H9 (cell line): Measurements from ENCODE around the gene DENND1A. TPM values are rescaled to one million over a fixed set of nuclear protein-coding genes. Genes with fewer than 3 reads are reported as not detected.
A peak's percentile ranks its signal among the peaks of the same experiment; 100 is the strongest.

Experiments used
- DNase-seq: peaks from one replicate; pipeline ENCODE4 v3.0.0-alpha.2; 2017
- H2AFZ ChIP-seq: one replicate; pipeline ENCODE4 v1.6.1; 2013; ENCODE audit warnings: mild to moderate bottlenecking, low read length, control low read depth, moderate library complexity
- H2AK5ac ChIP-seq: 2 replicates; pipeline ENCODE4 v1.6.1; 2013; ENCODE audit warnings: low read length, control low read depth, mixed read lengths; ENCODE audit not compliant: insufficient read length
- H2BK120ac ChIP-seq: one replicate; pipeline ENCODE4 v1.6.1; 2013; ENCODE audit warnings: low read depth, mild to moderate bottlenecking, low read length, control low read depth, inconsistent platforms; ENCODE audit not compliant: poor library complexity, severe bottlenecking
- H2BK12ac ChIP-seq: 2 replicates; pipeline ENCODE4 v1.6.1; 2013; ENCODE audit warnings: low read length, control low read depth, mixed read lengths, low read depth; ENCODE audit not compliant: insufficient read length
- H2BK15ac ChIP-seq: 2 replicates; pipeline ENCODE4 v1.6.1; 2013; ENCODE audit warnings: low read depth, low read length, control low read depth
- H2BK20ac ChIP-seq: one replicate; pipeline ENCODE4 v1.6.1; 2013; ENCODE audit warnings: low read depth, mild to moderate bottlenecking, low read length, control low read depth, inconsistent platforms; ENCODE audit not compliant: poor library complexity, severe bottlenecking
- H2BK5ac ChIP-seq: 2 replicates; pipeline ENCODE4 v1.6.1; 2013; ENCODE audit warnings: low read length, control low read depth, mixed read lengths; ENCODE audit not compliant: insufficient read length
- H3K14ac ChIP-seq: 2 replicates; pipeline ENCODE4 v1.6.1; 2013; ENCODE audit warnings: low read length, control low read depth; ENCODE audit not compliant: insufficient read depth
- H3K18ac ChIP-seq: 2 replicates; pipeline ENCODE4 v1.6.1; 2013; ENCODE audit warnings: low read depth, mild to moderate bottlenecking, mixed read lengths, low read length, control low read depth; ENCODE audit not compliant: insufficient read length
- H3K23ac ChIP-seq: 2 replicates; pipeline ENCODE4 v1.6.1; 2013; ENCODE audit warnings: low read length, control low read depth, mixed read lengths, low read depth; ENCODE audit not compliant: insufficient read length
- H3K23me2 ChIP-seq: 2 replicates; pipeline ENCODE4 v1.6.1; 2013; ENCODE audit warnings: low read depth, mild to moderate bottlenecking, mixed read lengths, low read length, control low read depth; ENCODE audit not compliant: insufficient read length, poor library complexity, severe bottlenecking
- H3K27ac ChIP-seq: 2 replicates; pipeline ENCODE4 v1.5.1; 2013; ENCODE audit warnings: low read length, control low read depth, mixed read lengths, low read depth; ENCODE audit not compliant: insufficient read length
- H3K27me3 ChIP-seq: 2 replicates; pipeline ENCODE4 v1.6.1; 2013; ENCODE audit warnings: low read length, control low read depth, inconsistent platforms; ENCODE audit not compliant: insufficient read depth
- H3K4ac ChIP-seq: 2 replicates; pipeline ENCODE4 v1.6.1; 2013; ENCODE audit warnings: low read depth, mild to moderate bottlenecking, control low read depth, inconsistent platforms, low read length, moderate library complexity
- H3K4me1 ChIP-seq: 2 replicates; pipeline ENCODE4 v1.6.1; 2013; ENCODE audit warnings: low read length, control low read depth, inconsistent platforms; ENCODE audit not compliant: insufficient read depth
- H3K4me2 ChIP-seq: 2 replicates; pipeline ENCODE4 v1.6.1; 2013; ENCODE audit warnings: low read length, control low read depth, mixed read lengths; ENCODE audit not compliant: insufficient read length, insufficient read depth
- H3K56ac ChIP-seq: 2 replicates; pipeline ENCODE4 v1.6.1; 2013; ENCODE audit warnings: low read depth, mild to moderate bottlenecking, mixed read lengths, low read length, control low read depth; ENCODE audit not compliant: insufficient read length
- H3K79me1 ChIP-seq: 2 replicates; pipeline ENCODE4 v1.6.1; 2013; ENCODE audit warnings: low read depth, mild to moderate bottlenecking, moderate library complexity, low read length, control low read depth, inconsistent platforms; ENCODE audit not compliant: insufficient read depth, poor library complexity, severe bottlenecking
- H3K79me2 ChIP-seq: 2 replicates; pipeline ENCODE4 v1.6.1; 2013; ENCODE audit warnings: low read length, control low read depth, inconsistent platforms; ENCODE audit not compliant: insufficient read depth
- H3K9ac ChIP-seq: 2 replicates; pipeline ENCODE4 v1.6.1; 2013; ENCODE audit warnings: low read length, control low read depth, mixed read lengths; ENCODE audit not compliant: insufficient read length; ENCODE audit errors: extremely low read depth
- H3K9me3 ChIP-seq: one replicate; pipeline ENCODE4 v1.6.1; 2013; ENCODE audit warnings: low read depth, low read length, inconsistent platforms; ENCODE audit not compliant: control insufficient read depth
- H3T11ph ChIP-seq: one replicate; pipeline ENCODE4 v1.6.1; 2013; ENCODE audit warnings: mild to moderate bottlenecking, low read length, control low read depth, inconsistent platforms
- H4K20me1 ChIP-seq: one replicate; pipeline ENCODE4 v1.6.1; 2013; ENCODE audit not compliant: control insufficient read depth, insufficient read length, insufficient read depth
- H4K5ac ChIP-seq: 2 replicates; pipeline ENCODE4 v1.6.1; 2013; ENCODE audit warnings: low read depth, mild to moderate bottlenecking, mixed read lengths, low read length, control low read depth; ENCODE audit not compliant: insufficient read length
- H4K8ac ChIP-seq: replicated peaks from 2 replicates; pipeline ENCODE4 v1.6.1; 2013; ENCODE audit warnings: low read length, control low read depth, mixed read lengths, low read depth; ENCODE audit not compliant: insufficient read length
- H4K91ac ChIP-seq: 2 replicates; pipeline ENCODE4 v1.6.1; 2013; ENCODE audit warnings: low read depth, mild to moderate bottlenecking, moderate library complexity, mixed read lengths, low read length, control low read depth; ENCODE audit not compliant: insufficient read length
- H3K27ac Mint-ChIP-seq, 3 experiments: 2 replicates in 2 of 3; 3 replicates in 1 of 3; pipeline ENCODE4 v1.8.0; 2020 to 2021; ENCODE audit warnings: mixed read lengths in 3 of 3, mild to moderate bottlenecking in 1 of 3, moderate library complexity in 1 of 3
- H3K27me3 Mint-ChIP-seq: 2 replicates; pipeline ENCODE4 v1.8.0; 2021; ENCODE audit warnings: low read depth, mild to moderate bottlenecking, moderate library complexity, mixed read lengths
- H3K36me3 Mint-ChIP-seq, 3 experiments: 2 replicates in 2 of 3; 3 replicates in 1 of 3; pipeline ENCODE4 v1.8.0; 2020 to 2021; ENCODE audit warnings: low read depth in 3 of 3, mixed read lengths in 3 of 3; ENCODE audit not compliant: insufficient read depth in 1 of 3
- H3K4me1 Mint-ChIP-seq, 2 experiments: 2 replicates each; pipeline ENCODE4 v1.8.0; 2020; ENCODE audit warnings: mixed read lengths in 2 of 2
- H3K4me3 Mint-ChIP-seq, 2 experiments: 2 replicates in 1 of 2; 3 replicates in 1 of 2; pipeline ENCODE4 v1.8.0; 2020 to 2021; ENCODE audit warnings: mild to moderate bottlenecking in 2 of 2, mixed read lengths in 2 of 2, moderate library complexity in 1 of 2
- H3K9me3 Mint-ChIP-seq, 2 experiments: 2 replicates in 1 of 2; 3 replicates in 1 of 2; pipeline ENCODE4 v1.8.0; 2020; ENCODE audit warnings: mild to moderate bottlenecking in 2 of 2, mixed read lengths in 2 of 2, moderate library complexity in 1 of 2
- WGBS: extraction: QIAGEN DNeasy Blood & Tissue Kit; methylation state at CpG from one replicate; pipeline ENCODE4 v1.1.7; 2013; ENCODE audit warnings: missing lambda C conversion rate, low lambda C conversion rate, mixed read lengths; ENCODE audit not compliant: insufficient read length; ENCODE audit errors: extremely low coverage; 5-methylcytosine and 5-hydroxymethylcytosine counted together
- total RNA-seq: library from RNA; stranded (reverse); gene quantifications from 2 replicates; pipeline ENCODE4 v1.2.1, GENCODE V29; 2021
- TF ChIP-seq, protein P1 (sequence below): fragments of 200-600 bp; sonication (generic); conservative IDR thresholded peaks from 3 replicates; pipeline ENCODE4 v1.8.0; 2021; ENCODE audit warnings: antibody characterized with exemption, mild to moderate bottlenecking

DENND1A gene
- total RNA-seq, 1 experiment from 2014 or later, result 20.4 TPM

DNA sequence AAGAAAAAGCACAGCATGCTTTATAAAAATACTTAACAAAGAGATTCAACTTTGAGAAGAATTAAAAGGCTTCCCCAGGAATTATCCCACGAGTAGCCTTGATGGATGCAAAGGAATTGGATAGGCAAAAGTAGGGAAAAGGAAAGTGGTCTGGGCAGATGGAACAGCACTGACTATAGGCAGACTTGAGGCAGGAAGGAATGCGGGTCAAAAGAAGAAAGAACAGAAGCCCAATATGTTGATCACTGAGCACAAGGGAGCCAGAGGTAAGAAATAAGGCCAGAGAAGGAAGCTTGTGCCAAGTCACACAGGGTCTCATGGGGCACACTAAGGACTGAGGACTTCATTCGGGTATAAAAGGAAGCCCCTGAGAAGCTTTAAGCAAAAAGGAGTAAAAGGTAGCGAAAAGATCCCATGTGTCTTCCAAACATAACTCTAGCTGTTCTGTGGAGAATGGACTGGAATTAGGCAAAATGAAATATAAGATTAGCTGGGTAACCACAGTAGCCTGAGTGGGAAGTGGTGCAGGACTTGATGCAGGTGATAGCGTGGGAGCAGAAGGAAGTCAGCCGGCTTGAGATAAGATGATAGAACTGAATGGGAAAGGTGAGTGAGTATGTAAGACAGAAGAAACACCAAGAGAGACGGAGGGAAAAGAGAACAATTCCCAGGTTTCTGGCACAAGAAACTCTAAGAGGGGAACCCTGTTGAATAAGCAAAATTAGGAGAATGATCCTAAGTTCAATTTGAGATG lies 106.6 kb downstream of the DENND1A start:
- Histone ChIP-seq H2BK15ac (no peak overlapping the region), H3K9me3 (no peaks in the 10 kb centered on the region), H3K79me2 (0 out of 2 replicates have a peak, but pooled peaks cover 1% of the 10 kb centered on the region), H3K18ac (no peak overlapping the region), H2AFZ (no peak overlapping the region), H3T11ph (no peak overlapping the region), H3K9ac (no peak overlapping the region), H3K27me3 (no peaks in the 10 kb centered on the region), H4K8ac (no peak overlapping the region), H4K91ac (no peak overlapping the region), H2BK20ac (no peak overlapping the region), H2BK120ac (no peak overlapping the region), H3K4me1 (no peaks in the 10 kb centered on the region; the same call in 1 of the 2 replicates), H3K23ac (no peak overlapping the region), H3K4me2 (no peak overlapping the region), H3K23me2 (no peaks in the 10 kb centered on the region), H3K56ac (no peak overlapping the region), H3K79me1 (no peaks in the 10 kb centered on the region), H3K14ac (no peak overlapping the region), H4K20me1 (no peaks in the 10 kb centered on the region), H2BK5ac (no peak overlapping the region), H2BK12ac (no peak overlapping the region), H2AK5ac (no peak overlapping the region), H3K4ac (no peak overlapping the region), H3K27ac (no peak overlapping the region), H4K5ac (no peak overlapping the region)
- Mint-ChIP-seq H3K9me3 (peaks cover 7 to 10% of the 10 kb centered on the region in 2 experiments), H3K27me3 (no peaks in the 10 kb centered on the region), H3K36me3 (peaks cover 6 to 11% (median 10%) of the 10 kb centered on the region in 3 experiments), H3K27ac (peak overlapping the region in 1 of 3 experiments; percentile 9; a peak in 2 of 7 replicates), H3K4me1 (peaks cover 11 to 16% of the 10 kb centered on the region in 2 experiments), H3K4me3 (no peak overlapping the region)
- TF ChIP-seq, protein P1, sequence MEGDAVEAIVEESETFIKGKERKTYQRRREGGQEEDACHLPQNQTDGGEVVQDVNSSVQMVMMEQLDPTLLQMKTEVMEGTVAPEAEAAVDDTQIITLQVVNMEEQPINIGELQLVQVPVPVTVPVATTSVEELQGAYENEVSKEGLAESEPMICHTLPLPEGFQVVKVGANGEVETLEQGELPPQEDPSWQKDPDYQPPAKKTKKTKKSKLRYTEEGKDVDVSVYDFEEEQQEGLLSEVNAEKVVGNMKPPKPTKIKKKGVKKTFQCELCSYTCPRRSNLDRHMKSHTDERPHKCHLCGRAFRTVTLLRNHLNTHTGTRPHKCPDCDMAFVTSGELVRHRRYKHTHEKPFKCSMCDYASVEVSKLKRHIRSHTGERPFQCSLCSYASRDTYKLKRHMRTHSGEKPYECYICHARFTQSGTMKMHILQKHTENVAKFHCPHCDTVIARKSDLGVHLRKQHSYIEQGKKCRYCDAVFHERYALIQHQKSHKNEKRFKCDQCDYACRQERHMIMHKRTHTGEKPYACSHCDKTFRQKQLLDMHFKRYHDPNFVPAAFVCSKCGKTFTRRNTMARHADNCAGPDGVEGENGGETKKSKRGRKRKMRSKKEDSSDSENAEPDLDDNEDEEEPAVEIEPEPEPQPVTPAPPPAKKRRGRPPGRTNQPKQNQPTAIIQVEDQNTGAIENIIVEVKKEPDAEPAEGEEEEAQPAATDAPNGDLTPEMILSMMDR, result no peak
- DNase-seq, result no peak
- no CpG with 5 or more reads among the region's 7 CpGs for WGBS
